HepG2 (cell line): ENCODE data around the gene CAMTA1.

Source experiments
- CHD2 ChIP-seq: IDR thresholded peaks from 2 replicates; pipeline ENCODE4 v1.6.1; 2011; ENCODE audit warnings: low read depth, low read length, improper control_type of control experiment
- CREB1 ChIP-seq, 2 experiments: fragments of 450-650 bp in 1 of 2; IDR thresholded peaks; 2 replicates each; pipeline ENCODE4 v1.6.1; 2016 to 2017; ENCODE audit warnings: control low read depth in 1 of 2, mild to moderate bottlenecking in 1 of 2, missing compliant biosample characterization in 1 of 2, missing genetic modification characterization in 1 of 2
- EP300 ChIP-seq, 3 experiments: sonication (generic) in 1 of 3; formaldehyde crosslinking in 1 of 3; IDR thresholded peaks; 2 replicates each; pipeline versions ENCODE4 v1.5.1 to v1.6.1; 2011 to 2020; ENCODE audit warnings: low read depth in 2 of 3, low read length in 2 of 3, borderline replicate concordance in 1 of 3, improper control_type of control experiment in 1 of 3, mild to moderate bottlenecking in 1 of 3, missing genetic modification reagents in 1 of 3, moderate library complexity in 1 of 3
- HIVEP1 ChIP-seq: sonication (generic); formaldehyde crosslinking; IDR thresholded peaks from 2 replicates; pipeline ENCODE4 v1.4.0; 2020; ENCODE audit warnings: mild to moderate bottlenecking, missing genetic modification reagents
- JUNB ChIP-seq: sonication (generic); formaldehyde crosslinking; IDR thresholded peaks from 2 replicates; pipeline ENCODE4 v1.8.0; 2022; ENCODE audit warnings: missing genetic modification reagents, mild to moderate bottlenecking, borderline replicate concordance
- POLR2AphosphoS5 ChIP-seq: IDR thresholded peaks from 2 replicates; pipeline ENCODE4 v1.6.1; 2012; ENCODE audit warnings: low read depth, low read length
- SP1 ChIP-seq, 2 experiments: fragments of 450-650 bp in 1 of 2; sonication (generic) in 1 of 2; formaldehyde crosslinking in 1 of 2; IDR thresholded peaks; 2 replicates each; pipeline versions ENCODE4 v1.4.0 to v1.6.1; 2016 to 2020; ENCODE audit warnings: missing genetic modification reagents in 1 of 2
- ZBTB1 ChIP-seq: sonication (generic); formaldehyde crosslinking; IDR thresholded peaks from 2 replicates; pipeline ENCODE4 v1.4.0; 2020; ENCODE audit warnings: missing genetic modification reagents, borderline replicate concordance
- ZBTB8A ChIP-seq: sonication (generic); formaldehyde crosslinking; IDR thresholded peaks from 2 replicates; pipeline ENCODE4 v1.4.0; 2020; ENCODE audit warnings: mild to moderate bottlenecking, low read depth, missing genetic modification reagents, borderline replicate concordance
- ZNF235 ChIP-seq: sonication (generic); formaldehyde crosslinking; IDR thresholded peaks from 2 replicates; pipeline ENCODE4 v1.8.1; 2023; ENCODE audit warnings: mild to moderate bottlenecking, missing genetic modification reagents, borderline replicate concordance
- ZNF547 ChIP-seq: sonication (generic); formaldehyde crosslinking; IDR thresholded peaks from 2 replicates; pipeline ENCODE4 v1.5.1; 2020; ENCODE audit warnings: mild to moderate bottlenecking, missing genetic modification reagents
- ZNF589 ChIP-seq: sonication (generic); formaldehyde crosslinking; conservative IDR thresholded peaks from 2 replicates; pipeline ENCODE4 v1.8.0; 2022; ENCODE audit warnings: mild to moderate bottlenecking, moderate library complexity, missing genetic modification reagents
- TF ChIP-seq, protein P1 (sequence below): sonication (generic); formaldehyde crosslinking; IDR thresholded peaks from 2 replicates; pipeline ENCODE4 v1.4.0; 2020; ENCODE audit warnings: missing genetic modification reagents
- TF ChIP-seq, protein P2 (sequence below), 2 experiments: sonication (generic) in 1 of 2; formaldehyde crosslinking in 1 of 2; IDR thresholded peaks; 2 replicates each; pipeline versions ENCODE4 v1.5.1 to v1.6.1; 2011 to 2020; ENCODE audit warnings: borderline replicate concordance in 1 of 2, low read depth in 1 of 2, low read length in 1 of 2, mild to moderate bottlenecking in 1 of 2, missing genetic modification reagents in 1 of 2, moderate library complexity in 1 of 2

DNA sequence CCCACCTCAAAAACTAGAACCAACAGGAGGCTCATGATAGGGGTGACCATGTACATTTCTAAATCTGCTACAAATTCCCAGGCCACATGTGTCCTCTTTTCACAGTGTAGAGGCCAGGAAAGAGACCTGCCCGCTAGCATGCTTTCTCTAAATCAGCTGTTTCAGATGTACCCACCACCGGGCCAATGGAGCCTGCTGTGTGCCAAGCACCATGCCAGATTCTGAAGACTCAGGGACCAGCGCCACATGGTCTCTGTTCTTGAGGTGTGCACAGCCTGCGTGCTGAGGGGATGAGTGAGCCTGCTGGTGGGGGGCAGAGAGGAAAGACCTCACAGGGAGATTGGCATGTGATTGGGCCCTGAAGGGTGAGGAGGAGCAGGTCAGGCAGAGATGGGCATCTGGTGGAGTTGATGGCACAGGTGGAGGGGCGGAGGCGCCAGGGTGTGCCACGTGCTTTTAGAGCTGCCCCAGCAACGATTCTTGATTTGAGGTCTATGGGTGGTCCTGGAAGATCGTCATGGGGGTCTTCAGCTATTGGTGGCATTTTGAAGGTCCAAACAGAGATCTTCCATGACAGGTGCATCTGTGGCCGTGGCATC, 500.7 kb downstream of the CAMTA1 start:
- TF ChIP-seq POLR2AphosphoS5 (no peak), ZBTB8A (CRISPR knock-in tag) (no peak), SP1 (IDR thresholded peaks at IDR 0.05) (no peak), SP1 (CRISPR knock-in tag; IDR thresholded peaks at IDR 0.05) (no peak), CREB1 (IDR thresholded peaks at IDR 0.05) (no peak), CREB1 (CRISPR knock-in tag; IDR thresholded peaks at IDR 0.05) (no peak), ZNF235 (CRISPR knock-in tag) (no peak), HIVEP1 (CRISPR knock-in tag) (no peak), ZBTB1 (CRISPR knock-in tag) (no peak), JUNB (no peak), ZNF547 (no peak), CHD2 (no peak), EP300 (IDR thresholded peaks at IDR 0.05; ENCODE audit: low read depth in 2 of 2, low read length in 2 of 2) (no peak), EP300 (CRISPR knock-in tag; IDR thresholded peaks at IDR 0.05; ENCODE audit: borderline replicate concordance) (no peak), ZNF589 (no peak)
- TF ChIP-seq, protein P1, sequence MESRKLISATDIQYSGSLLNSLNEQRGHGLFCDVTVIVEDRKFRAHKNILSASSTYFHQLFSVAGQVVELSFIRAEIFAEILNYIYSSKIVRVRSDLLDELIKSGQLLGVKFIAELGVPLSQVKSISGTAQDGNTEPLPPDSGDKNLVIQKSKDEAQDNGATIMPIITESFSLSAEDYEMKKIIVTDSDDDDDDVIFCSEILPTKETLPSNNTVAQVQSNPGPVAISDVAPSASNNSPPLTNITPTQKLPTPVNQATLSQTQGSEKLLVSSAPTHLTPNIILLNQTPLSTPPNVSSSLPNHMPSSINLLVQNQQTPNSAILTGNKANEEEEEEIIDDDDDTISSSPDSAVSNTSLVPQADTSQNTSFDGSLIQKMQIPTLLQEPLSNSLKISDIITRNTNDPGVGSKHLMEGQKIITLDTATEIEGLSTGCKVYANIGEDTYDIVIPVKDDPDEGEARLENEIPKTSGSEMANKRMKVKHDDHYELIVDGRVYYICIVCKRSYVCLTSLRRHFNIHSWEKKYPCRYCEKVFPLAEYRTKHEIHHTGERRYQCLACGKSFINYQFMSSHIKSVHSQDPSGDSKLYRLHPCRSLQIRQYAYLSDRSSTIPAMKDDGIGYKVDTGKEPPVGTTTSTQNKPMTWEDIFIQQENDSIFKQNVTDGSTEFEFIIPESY (CRISPR knock-in tag) = no peak
- TF ChIP-seq, protein P2, sequence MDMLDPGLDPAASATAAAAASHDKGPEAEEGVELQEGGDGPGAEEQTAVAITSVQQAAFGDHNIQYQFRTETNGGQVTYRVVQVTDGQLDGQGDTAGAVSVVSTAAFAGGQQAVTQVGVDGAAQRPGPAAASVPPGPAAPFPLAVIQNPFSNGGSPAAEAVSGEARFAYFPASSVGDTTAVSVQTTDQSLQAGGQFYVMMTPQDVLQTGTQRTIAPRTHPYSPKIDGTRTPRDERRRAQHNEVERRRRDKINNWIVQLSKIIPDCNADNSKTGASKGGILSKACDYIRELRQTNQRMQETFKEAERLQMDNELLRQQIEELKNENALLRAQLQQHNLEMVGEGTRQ (IDR thresholded peaks at IDR 0.05; ENCODE audit: low read depth, low read length) = no peak
- TF ChIP-seq, protein P2 (CRISPR knock-in tag; IDR thresholded peaks at IDR 0.05; ENCODE audit: borderline replicate concordance) = no peak
